CD4-positive, CD25-positive, alpha-beta regulatory T cell (primary cell): ENCODE results near the gene CNNM2. TPM values are rescaled to one million over a fixed set of nuclear protein-coding genes. Genes with fewer than 3 reads are reported as not detected.
"Not testable (repeated sequence)": the region's sequence is repeated elsewhere in the genome, so short reads cannot be mapped to it uniquely, and the experiment has no call there.

Experiments
- ATAC-seq, 2 donors: fragments of 150-1000 bp; cut with Tn5 transposase; one replicate each; pipeline ENCODE4 v1.10.0; 2021; ENCODE audit warnings: low read depth in 2 of 2, moderate number of reproducible peaks in 2 of 2, moderate library complexity in 1 of 2
- DNase-seq, 3 donors: peaks; one replicate each; pipeline versions ENCODE4 v3.0.0 to v3.0.0-alpha.2; 2012 to 2022; ENCODE audit warnings: mixed read lengths in 1 of 3
- H3K27ac ChIP-seq: one replicate; pipeline ENCODE4 v1.7.0; 2013; ENCODE audit warnings: mild to moderate bottlenecking, low read length; ENCODE audit not compliant: insufficient read depth, poor library complexity, severe bottlenecking
- H3K27me3 ChIP-seq: one replicate; pipeline ENCODE4 v1.7.0; 2013; ENCODE audit warnings: low read length; ENCODE audit not compliant: control insufficient read depth, insufficient read depth
- H3K36me3 ChIP-seq: one replicate; pipeline ENCODE4 v1.7.0; 2013; ENCODE audit warnings: mild to moderate bottlenecking, low read length, moderate library complexity; ENCODE audit not compliant: control insufficient read depth, insufficient read depth
- H3K4me1 ChIP-seq: 2 replicates; pipeline ENCODE4 v1.7.0; 2013; ENCODE audit warnings: mild to moderate bottlenecking, low read length; ENCODE audit not compliant: insufficient read depth, control insufficient read depth, poor library complexity, severe bottlenecking
- H3K4me3 ChIP-seq: one replicate; pipeline ENCODE4 v1.7.0; 2013; ENCODE audit warnings: low read depth, mild to moderate bottlenecking, low read length, moderate library complexity
- H3K9me3 ChIP-seq, 2 experiments: 1 replicate in 1 of 2; 2 replicates in 1 of 2; pipeline ENCODE4 v1.7.0; 2013; ENCODE audit warnings: low read length in 2 of 2, mild to moderate bottlenecking in 1 of 2, moderate library complexity in 1 of 2; ENCODE audit not compliant: control insufficient read depth in 2 of 2
- H3K27ac Mint-ChIP-seq, 3 donors: one replicate each; pipeline ENCODE4 v1.8.0; 2020 to 2022; ENCODE audit warnings: mild to moderate bottlenecking in 3 of 3, mixed read lengths in 3 of 3, moderate library complexity in 2 of 3
- H3K27me3 Mint-ChIP-seq: one replicate; pipeline ENCODE4 v1.8.0; 2022; ENCODE audit warnings: mild to moderate bottlenecking, mixed read lengths
- H3K36me3 Mint-ChIP-seq: one replicate; pipeline ENCODE4 v1.8.0; 2020; ENCODE audit warnings: mixed read lengths
- H3K4me1 Mint-ChIP-seq, 4 donors: one replicate each; pipeline ENCODE4 v1.8.0; 2020 to 2022; ENCODE audit warnings: mixed read lengths in 4 of 4, mild to moderate bottlenecking in 1 of 4
- H3K4me3 Mint-ChIP-seq, 4 donors: one replicate each; pipeline ENCODE4 v1.8.0; 2020 to 2022; ENCODE audit warnings: mild to moderate bottlenecking in 4 of 4, mixed read lengths in 4 of 4, moderate library complexity in 3 of 4
- H3K9me3 Mint-ChIP-seq, 7 donors: one replicate each; pipeline ENCODE4 v1.8.0; 2020 to 2022; ENCODE audit warnings: mixed read lengths in 7 of 7, mild to moderate bottlenecking in 3 of 7, moderate library complexity in 2 of 7
- polyA plus RNA-seq, 4 donors: library from polyadenylated mRNA; unstranded; fragments of 300-500 nt; fragmentation: Illumina TruSeq; gene quantifications; one replicate each; pipeline ENCODE4 v1.2.3, GENCODE V29; 2021
- total RNA-seq: library from RNA; stranded (reverse); gene quantifications from one replicate; pipeline ENCODE4 v1.2.3, GENCODE V29; 2022

The CNNM2 gene
- total and polyA plus RNA-seq, 5 donors from 2014 or later = 3.5 to 13.3 (median 6.3) TPM

DNA sequence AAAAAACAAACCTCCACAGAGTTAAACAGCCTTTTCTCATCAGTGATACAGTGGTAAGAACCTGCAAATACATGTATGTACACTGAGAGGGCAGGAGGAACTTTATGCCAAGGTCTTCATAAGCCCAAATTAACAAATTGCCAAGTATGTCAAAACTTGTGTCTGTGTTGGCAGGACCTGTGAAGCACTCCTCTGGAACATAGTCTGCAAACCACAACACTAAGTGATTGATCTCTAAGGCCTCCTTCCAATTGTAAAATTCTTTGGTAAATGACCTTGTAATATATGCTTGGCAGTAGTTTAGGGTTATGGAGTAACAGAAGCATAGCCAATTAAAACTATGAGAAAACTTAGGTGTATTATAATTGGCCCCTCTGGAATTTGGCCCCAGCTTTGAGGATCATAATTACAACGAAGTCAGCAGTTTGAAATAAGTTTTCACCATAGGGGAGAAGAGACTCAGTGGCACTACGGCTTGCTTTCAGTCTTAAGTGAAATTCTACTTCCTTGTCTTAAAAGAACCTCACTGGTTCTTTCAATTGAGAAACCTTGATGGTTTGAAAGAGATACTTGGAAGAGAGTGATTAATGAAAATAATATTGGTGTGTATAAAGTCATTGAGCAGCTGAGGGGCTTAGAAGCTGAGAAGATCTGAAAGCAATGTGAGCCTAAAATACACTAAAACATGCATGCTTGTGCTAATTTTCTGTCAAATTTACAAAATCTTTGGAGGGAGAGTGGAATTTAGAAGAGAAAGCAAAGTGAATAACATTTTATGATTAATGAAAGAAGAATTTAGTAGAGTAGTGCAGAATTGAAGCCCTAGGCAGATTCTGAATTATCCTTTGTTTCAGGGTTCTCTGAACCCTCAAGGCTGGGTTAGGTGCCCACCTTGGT, 57.6 kb downstream of the CNNM2 start:
- no peaks in the 10 kb centered on the region for H3K9me3 Mint-ChIP-seq
- no peak overlapping the region for H3K4me3 Mint-ChIP-seq
- Histone ChIP-seq H3K27me3 (no peaks in the 10 kb centered on the region), H3K36me3 (no peaks in the 10 kb centered on the region), H3K4me1 (no peaks in the 10 kb centered on the region), H3K27ac (no peak overlapping the region), H3K4me3 (no peak overlapping the region), H3K9me3 (no peaks in the 10 kb centered on the region)
- H3K36me3 Mint-ChIP-seq = peaks cover 15% of the 10 kb centered on the region
- H3K4me1 Mint-ChIP-seq = peaks cover 0 to 18% (median 14%) of the 10 kb centered on the region in 4 donors
- ATAC-seq (no peak), DNase-seq (no peak)
- H3K27me3 Mint-ChIP-seq = no peaks in the 10 kb centered on the region
- peak overlapping the region in 2 of 3 donors; percentile 1 to 2 for H3K27ac Mint-ChIP-seq

DNA sequence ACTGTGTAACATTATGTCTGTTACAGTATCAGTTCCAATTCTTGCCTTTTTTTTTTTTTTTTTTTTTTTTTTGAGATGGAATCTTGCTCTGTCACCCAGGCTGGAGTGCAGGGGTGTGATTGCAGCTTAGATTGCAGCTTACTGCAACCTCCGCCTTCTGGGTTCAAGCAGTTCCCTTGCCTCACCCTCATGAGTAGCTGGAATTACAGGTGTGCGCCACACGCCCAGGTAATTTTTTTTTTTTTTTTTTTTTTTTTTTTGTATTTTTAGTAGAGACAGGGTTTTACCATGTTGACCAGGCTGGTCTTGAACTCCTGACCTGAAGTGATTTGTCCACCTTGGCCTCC, 58.3 kb downstream of the CNNM2 start:
- not testable (repeated sequence) for H3K4me3 ChIP-seq, H3K36me3 ChIP-seq, H3K27me3 ChIP-seq, H3K27ac ChIP-seq, H3K27me3 Mint-ChIP-seq, H3K4me1 ChIP-seq, H3K27ac Mint-ChIP-seq, ATAC-seq, DNase-seq, H3K9me3 ChIP-seq, H3K9me3 Mint-ChIP-seq, H3K4me3 Mint-ChIP-seq
- H3K36me3 Mint-ChIP-seq = peaks cover 17% of the 10 kb centered on the region
- H3K4me1 Mint-ChIP-seq = peaks cover 0 to 18% (median 13%) of the 10 kb centered on the region in 4 donors

DNA sequence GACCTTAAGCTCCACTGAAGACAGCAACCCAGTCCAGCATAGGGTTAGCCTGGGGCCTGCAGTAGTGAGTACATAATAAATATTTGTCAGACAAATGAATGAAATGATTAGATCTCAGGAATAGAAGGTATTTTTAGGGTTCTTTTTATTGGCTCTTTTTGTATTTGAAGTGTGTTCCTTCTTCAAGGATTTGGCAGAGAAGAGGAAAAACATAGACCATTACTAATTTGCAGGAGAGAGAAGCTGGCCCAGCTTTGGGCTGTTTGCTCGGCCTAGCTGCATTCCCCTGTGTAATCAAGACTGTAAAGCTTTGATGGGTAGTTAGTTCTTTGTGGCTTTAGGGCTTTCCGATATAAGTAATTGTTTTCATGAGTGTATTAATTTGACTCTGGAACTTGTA, 64.2 kb downstream of the CNNM2 start:
- no peak overlapping the region for H3K27ac Mint-ChIP-seq
- DNase-seq = no peak
- H3K27me3 ChIP-seq = no peaks in the 10 kb centered on the region
- H3K4me3 Mint-ChIP-seq = no peak overlapping the region
- no peak overlapping the region for H3K27ac ChIP-seq
- H3K4me3 ChIP-seq = no peak overlapping the region
- H3K4me1 Mint-ChIP-seq = peaks cover 0 to 11% (median 2%) of the 10 kb centered on the region in 4 donors
- no peak for ATAC-seq
- peaks cover 0 to 2% (median 0%) of the 10 kb centered on the region in 7 donors for H3K9me3 Mint-ChIP-seq
- H3K4me1 ChIP-seq = no peaks in the 10 kb centered on the region
- no peaks in the 10 kb centered on the region for H3K36me3 ChIP-seq
- H3K36me3 Mint-ChIP-seq = peaks cover 6% of the 10 kb centered on the region
- H3K27me3 Mint-ChIP-seq = no peaks in the 10 kb centered on the region
- H3K9me3 ChIP-seq = no peaks in the 10 kb centered on the region

DNA sequence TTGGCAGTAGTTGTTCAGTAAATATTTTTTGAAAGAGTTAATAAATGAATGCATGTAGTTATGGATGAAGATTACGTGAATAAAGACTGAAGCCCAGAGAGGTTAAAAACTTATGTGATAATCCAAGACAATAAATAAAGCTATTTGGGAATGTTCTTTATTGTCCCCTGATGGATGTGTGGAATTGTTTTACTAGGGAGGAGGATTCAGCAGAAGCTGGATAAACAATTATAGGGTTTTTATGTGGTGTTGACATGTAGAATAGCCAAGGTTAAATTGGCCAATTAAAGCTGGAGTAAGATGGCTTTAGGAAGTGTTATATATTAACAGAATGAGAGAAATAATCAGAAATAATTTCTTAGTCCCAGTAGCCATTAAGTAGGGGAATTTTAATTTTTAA, 66.0 kb downstream of the CNNM2 start:
- H3K27ac Mint-ChIP-seq = no peak overlapping the region
- H3K4me3 ChIP-seq = no peak overlapping the region
- peaks cover 0 to 8% (median 0%) of the 10 kb centered on the region in 4 donors for H3K4me1 Mint-ChIP-seq
- H3K27me3 Mint-ChIP-seq = no peaks in the 10 kb centered on the region
- ATAC-seq = no peak
- no peak overlapping the region for H3K4me3 Mint-ChIP-seq
- DNase-seq = no peak
- H3K27ac ChIP-seq = no peak overlapping the region
- H3K36me3 ChIP-seq = no peaks in the 10 kb centered on the region
- no peaks in the 10 kb centered on the region for H3K4me1 ChIP-seq
- peaks cover 6% of the 10 kb centered on the region for H3K36me3 Mint-ChIP-seq
- peaks cover 0 to 2% (median 0%) of the 10 kb centered on the region in 7 donors for H3K9me3 Mint-ChIP-seq
- no peaks in the 10 kb centered on the region for H3K27me3 ChIP-seq
- no peaks in the 10 kb centered on the region for H3K9me3 ChIP-seq

- Histone ChIP-seq H3K9me3 (no peaks in the 10 kb centered on the region), H3K27ac (no peak overlapping the region), H3K27me3 (no peaks in the 10 kb centered on the region), H3K36me3 (no peaks in the 10 kb centered on the region), H3K4me3 (no peak overlapping the region), H3K4me1 (no peaks in the 10 kb centered on the region)
- Mint-ChIP-seq H3K9me3 (peaks cover 0 to 2% (median 0%) of the 10 kb centered on the region in 7 donors), H3K27me3 (no peaks in the 10 kb centered on the region), H3K4me1 (peaks cover 0 to 6% (median 0%) of the 10 kb centered on the region in 4 donors), H3K27ac (no peak overlapping the region), H3K36me3 (peaks cover under 1% of the 10 kb centered on the region), H3K4me3 (no peak overlapping the region)
- DNase-seq (no peak), ATAC-seq (no peak)
Observed at GRCh38 chr10:102985811-102986210, 67.7 kb downstream of the CNNM2 start.

GRCh38 chr10:102988404-102989314, 70.6 kb downstream of the CNNM2 start:
- H3K9me3 ChIP-seq = no peaks in the 10 kb centered on the region
- H3K4me1 ChIP-seq = no peaks in the 10 kb centered on the region
- H3K27me3 Mint-ChIP-seq = no peaks in the 10 kb centered on the region
- DNase-seq (no peak), ATAC-seq (no peak)
- no peaks in the 10 kb centered on the region for H3K36me3 Mint-ChIP-seq
- no peak overlapping the region for H3K27ac Mint-ChIP-seq
- H3K4me3 ChIP-seq = no peak overlapping the region
- no peak overlapping the region for H3K27ac ChIP-seq
- H3K9me3 Mint-ChIP-seq = peaks cover 0 to 2% (median 0%) of the 10 kb centered on the region in 7 donors
- no peaks in the 10 kb centered on the region for H3K27me3 ChIP-seq
- peaks cover 0 to 6% (median 0%) of the 10 kb centered on the region in 4 donors for H3K4me1 Mint-ChIP-seq
- H3K4me3 Mint-ChIP-seq = no peak overlapping the region
- no peaks in the 10 kb centered on the region for H3K36me3 ChIP-seq

DNA sequence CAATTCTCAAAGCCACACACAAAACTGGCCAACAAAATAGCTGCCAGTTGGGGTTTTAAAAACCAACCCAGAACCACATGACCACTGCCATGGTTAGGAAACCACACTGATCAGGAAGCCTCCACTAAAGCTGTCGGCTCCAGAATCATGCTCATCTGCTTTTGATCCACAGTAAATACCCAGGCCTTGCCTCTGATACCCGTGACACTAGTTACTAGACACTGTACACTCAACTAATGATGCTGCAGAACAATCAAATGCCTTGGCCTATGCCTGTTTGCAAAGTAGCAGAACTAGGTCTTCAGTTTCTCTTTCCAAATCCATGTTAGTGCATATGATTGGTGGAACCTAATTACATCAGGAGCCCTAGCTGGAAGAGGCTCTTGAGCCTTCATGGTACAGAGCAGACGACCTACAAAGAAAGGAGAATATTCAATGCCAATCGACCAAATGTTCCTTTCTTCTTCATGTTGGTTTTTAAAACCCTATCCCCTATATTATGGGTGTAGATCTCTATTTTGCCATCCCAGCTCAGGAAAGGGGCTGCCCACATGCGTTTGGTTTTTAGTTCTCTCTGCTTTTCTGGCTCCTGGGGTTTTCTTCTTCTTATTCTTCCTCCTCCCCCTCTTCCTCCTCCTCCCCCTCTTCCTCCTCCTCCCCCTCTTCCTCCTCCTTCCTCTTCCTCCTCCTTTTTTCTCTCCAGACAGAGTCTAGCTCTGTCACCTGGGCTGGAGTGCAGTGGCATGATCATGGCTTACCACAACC, 76.6 kb downstream of the CNNM2 start:
- Mint-ChIP-seq H3K36me3 (no peaks in the 10 kb centered on the region), H3K4me3 (peak overlapping the region in 2 of 4 donors; percentile 43 to 62), H3K27me3 (no peaks in the 10 kb centered on the region), H3K4me1 (peaks cover 0 to 20% (median 10%) of the 10 kb centered on the region in 4 donors), H3K9me3 (peaks cover 0 to 8% (median 0%) of the 10 kb centered on the region in 7 donors), H3K27ac (peak overlapping the region in 2 of 3 donors; percentile 58 to 89)
- ATAC-seq (no peak), DNase-seq (no peak)
- Histone ChIP-seq H3K9me3 (no peaks in the 10 kb centered on the region), H3K27ac (no peak overlapping the region), H3K27me3 (no peaks in the 10 kb centered on the region), H3K4me3 (no peak overlapping the region), H3K36me3 (no peaks in the 10 kb centered on the region), H3K4me1 (no peaks in the 10 kb centered on the region)
